ENCODE data around the gene NBAS.

DNA sequence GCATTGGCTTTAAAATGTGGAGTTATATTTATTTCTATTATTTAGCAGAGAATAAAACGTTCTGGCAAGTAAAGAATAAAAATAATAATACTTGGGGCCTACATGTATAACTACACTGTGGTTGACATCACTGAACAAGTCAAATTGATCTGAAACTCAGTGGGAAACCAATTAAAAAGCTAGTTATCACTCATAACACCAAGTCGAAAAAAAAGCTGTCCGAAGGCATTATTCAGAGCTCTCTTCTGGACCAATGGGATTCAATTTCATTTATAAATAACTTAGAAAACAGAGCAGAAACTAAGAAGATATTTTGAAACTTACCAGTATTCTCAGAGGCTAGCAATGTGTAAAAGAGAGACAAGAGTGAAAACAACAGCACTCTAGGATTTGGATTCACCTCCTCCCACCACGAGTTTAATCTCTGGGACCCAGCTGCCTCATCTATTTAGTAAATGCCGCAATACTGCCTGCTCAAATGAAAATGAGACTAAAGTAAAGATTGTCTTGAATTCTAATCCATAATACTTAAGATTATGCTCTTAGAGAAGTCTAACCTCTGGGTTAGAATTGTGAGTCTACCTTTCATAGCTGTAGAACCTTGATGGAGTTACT is 128.4 kb downstream of the NBAS start:
- TF ChIP-seq, protein P1, sequence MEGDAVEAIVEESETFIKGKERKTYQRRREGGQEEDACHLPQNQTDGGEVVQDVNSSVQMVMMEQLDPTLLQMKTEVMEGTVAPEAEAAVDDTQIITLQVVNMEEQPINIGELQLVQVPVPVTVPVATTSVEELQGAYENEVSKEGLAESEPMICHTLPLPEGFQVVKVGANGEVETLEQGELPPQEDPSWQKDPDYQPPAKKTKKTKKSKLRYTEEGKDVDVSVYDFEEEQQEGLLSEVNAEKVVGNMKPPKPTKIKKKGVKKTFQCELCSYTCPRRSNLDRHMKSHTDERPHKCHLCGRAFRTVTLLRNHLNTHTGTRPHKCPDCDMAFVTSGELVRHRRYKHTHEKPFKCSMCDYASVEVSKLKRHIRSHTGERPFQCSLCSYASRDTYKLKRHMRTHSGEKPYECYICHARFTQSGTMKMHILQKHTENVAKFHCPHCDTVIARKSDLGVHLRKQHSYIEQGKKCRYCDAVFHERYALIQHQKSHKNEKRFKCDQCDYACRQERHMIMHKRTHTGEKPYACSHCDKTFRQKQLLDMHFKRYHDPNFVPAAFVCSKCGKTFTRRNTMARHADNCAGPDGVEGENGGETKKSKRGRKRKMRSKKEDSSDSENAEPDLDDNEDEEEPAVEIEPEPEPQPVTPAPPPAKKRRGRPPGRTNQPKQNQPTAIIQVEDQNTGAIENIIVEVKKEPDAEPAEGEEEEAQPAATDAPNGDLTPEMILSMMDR (IDR thresholded peaks at IDR 0.05) = no peak
- TF ChIP-seq POLR2A (IDR thresholded peaks at IDR 0.05) = no peak
